HCT116 (cell line): ENCODE results near the gene PLGRKT. TPM values are rescaled to one million over a fixed set of nuclear protein-coding genes. Genes with fewer than 3 reads are reported as not detected.

Source experiments
- ATAC-seq: fragments of 200-7000 bp; cut with Tn5 transposase; 2 replicates; pipeline ENCODE4 v1.9.1; 2020; ENCODE audit warnings: mild to moderate bottlenecking, moderate library complexity
- BruUV-seq: library from RNA; stranded (reverse); fragments of 400-500 nt; replicated peaks from 2 replicates; lab custom pipeline; 2021; lab: Mats Ljungman, UMichigan
- CTCF ChIA-PET: fragments of 300-600 bp; sonication (Branson Sonifier 250); formaldehyde crosslinking; loops from one replicate; lab custom pipeline; 2021; ENCODE audit warnings: antibody characterized with exemption; lab: Charles Lee
- POLR2A ChIA-PET: fragments of 300-600, 350-600 bp; sonication (Branson Sonifier 250); formaldehyde crosslinking; loops from one replicate; lab custom pipeline; 2021; ENCODE audit warnings: antibody characterized with exemption; lab: Charles Lee
- RAD21 ChIA-PET, 2 experiments: fragments of 300-600 bp; sonication (Branson Sonifier 250); formaldehyde crosslinking; loops; one replicate each; lab custom pipeline; 2023; ENCODE audit warnings: low total read pairs in 2 of 2; ENCODE audit not compliant: uncharacterized antibody in 2 of 2, unreplicated experiment in 2 of 2, low non-redundant PET in 1 of 2; lab: Charles Lee
- DNase-seq: peaks from one replicate; pipeline ENCODE4 v3.0.0-alpha.2; 2010; ENCODE audit warnings: low read depth, low spot score
- H2AFZ ChIP-seq: fragments of 200-600 bp; shearing (Covaris generic), sonication (generic); 2 replicates; pipeline ENCODE4 v1.6.1; 2017; ENCODE audit warnings: low read depth, mixed run types, mixed read lengths, antibody characterized with exemption, low read length; ENCODE audit not compliant: poor library complexity, severe bottlenecking
- H3K27ac ChIP-seq: 2 replicates; pipeline ENCODE4 v1.5.1; 2012; ENCODE audit warnings: low read depth, low read length
- H3K27me3 ChIP-seq: fragments of 200-600 bp; sonication (generic); 2 replicates; pipeline ENCODE4 v1.6.1; 2016; ENCODE audit warnings: mixed run types, low read length, mixed read lengths; ENCODE audit not compliant: insufficient read depth
- H3K36me3 ChIP-seq, 2 experiments: fragments of 200-500 bp in 1 of 2; fragments of 200-600 bp in 1 of 2; sonication (Bioruptor generic) in 1 of 2; sonication (generic) in 1 of 2; 2 replicates each; pipeline versions ENCODE4 v1.5.1 to v1.6.1; 2014 to 2016; ENCODE audit warnings: low read length in 2 of 2, inconsistent platforms in 1 of 2, mixed read lengths in 1 of 2, mixed run types in 1 of 2; ENCODE audit not compliant: insufficient read depth in 2 of 2, control insufficient read depth in 1 of 2
- H3K4me1 ChIP-seq, 2 experiments: fragments of 200-600 bp in 1 of 2; sonication (generic) in 1 of 2; 2 replicates each; pipeline versions ENCODE4 v1.5.1 to v1.6.1; 2012 to 2017; ENCODE audit warnings: low read length in 2 of 2, inconsistent platforms in 1 of 2, mild to moderate bottlenecking in 1 of 2, mixed read lengths in 1 of 2, mixed run types in 1 of 2, moderate library complexity in 1 of 2; ENCODE audit not compliant: insufficient read depth in 2 of 2, control insufficient read depth in 1 of 2
- H3K4me2 ChIP-seq: fragments of 200-600 bp; sonication (generic); 2 replicates; pipeline ENCODE4 v1.6.1; 2017; ENCODE audit warnings: mixed run types, low read length, mixed read lengths
- H3K4me3 ChIP-seq, 2 experiments: fragments of 200-600 bp in 1 of 2; sonication (generic) in 1 of 2; replicated peaks in 1 of 2; 2 replicates each; pipeline ENCODE4 v1.5.1; 2011 to 2016; ENCODE audit warnings: low read length in 2 of 2, control low read depth in 1 of 2, low read depth in 1 of 2, mild to moderate bottlenecking in 1 of 2, mixed read lengths in 1 of 2, mixed run types in 1 of 2
- H3K79me2 ChIP-seq: fragments of 200-600 bp; sonication (generic); 2 replicates; pipeline ENCODE4 v1.6.1; 2017; ENCODE audit warnings: mild to moderate bottlenecking, mixed run types, low read length, moderate library complexity, mixed read lengths; ENCODE audit not compliant: insufficient read depth
- H3K9ac ChIP-seq: fragments of 200-600 bp; sonication (generic); 2 replicates; pipeline ENCODE4 v1.6.1; 2016; ENCODE audit warnings: low read length, mixed read lengths
- H3K9me2 ChIP-seq: fragments of 200-600 bp; sonication (generic), shearing (Covaris generic); 2 replicates; pipeline ENCODE4 v1.6.1; 2017; ENCODE audit warnings: mixed run types, mild to moderate bottlenecking, moderate library complexity; ENCODE audit not compliant: insufficient read depth
- H3K9me3 ChIP-seq, 2 experiments: fragments of 200-500 bp in 1 of 2; fragments of 200-600 bp in 1 of 2; sonication (Bioruptor generic) in 1 of 2; sonication (generic) in 1 of 2; 2 replicates each; pipeline ENCODE4 v1.6.1; 2014 to 2017; ENCODE audit warnings: low read length in 2 of 2, mixed read lengths in 2 of 2, inconsistent platforms in 1 of 2, low read depth in 1 of 2, mild to moderate bottlenecking in 1 of 2, mixed run types in 1 of 2, moderate library complexity in 1 of 2; ENCODE audit not compliant: control insufficient read depth in 1 of 2, insufficient read depth in 1 of 2
- H4K20me1 ChIP-seq: fragments of 200-600 bp; sonication (generic), shearing (Covaris generic); 2 replicates; pipeline ENCODE4 v1.6.1; 2017; ENCODE audit warnings: mixed run types, mild to moderate bottlenecking, moderate library complexity; ENCODE audit not compliant: insufficient read depth
- EZH2 ChIP-seq: fragments of 200-600 bp; sonication (generic); IDR thresholded peaks from 2 replicates; pipeline ENCODE4 v1.6.1; 2017; ENCODE audit warnings: antibody characterized with exemption, mixed run types
- JUND ChIP-seq: IDR thresholded peaks from 2 replicates; pipeline ENCODE4 v1.6.1; 2012
- POLR2A ChIP-seq: IDR thresholded peaks from 2 replicates; pipeline ENCODE4 v1.7.0; 2011; ENCODE audit warnings: borderline replicate concordance; ENCODE audit not compliant: insufficient read depth, insufficient read length; ENCODE audit errors: extremely low read depth
- SIN3A ChIP-seq: IDR thresholded peaks from 2 replicates; pipeline ENCODE4 v1.6.1; 2012; ENCODE audit warnings: low read depth
- SP1 ChIP-seq: IDR thresholded peaks from 2 replicates; pipeline ENCODE4 v1.6.1; 2012; ENCODE audit warnings: low read depth
- TCF7L2 ChIP-seq: IDR thresholded peaks from 2 replicates; pipeline ENCODE4 v1.7.0; 2011; ENCODE audit warnings: borderline replicate concordance, inconsistent platforms; ENCODE audit not compliant: insufficient read depth, insufficient read length; ENCODE audit errors: extremely low read depth
- intact Hi-C: fragments of 100-400 bp; cut with micrococcal nuclease; formaldehyde crosslinking; loops from 2 replicates; pipeline ENCODE4 v1.10.0; 2022
- total RNA-seq: library from RNA; stranded (reverse); gene quantifications from one replicate; pipeline ENCODE4 v1.2.1, GENCODE V29; 2021; ENCODE audit not compliant: unreplicated experiment
- TF ChIP-seq, protein P1 (sequence below): IDR thresholded peaks from 2 replicates; pipeline ENCODE4 v1.6.1; 2011; ENCODE audit warnings: mild to moderate bottlenecking, low read length, moderate library complexity; ENCODE audit not compliant: insufficient replicate concordance; ENCODE audit errors: extremely low read depth

PLGRKT gene
- total RNA-seq, 1 experiment from 2014 or later, result 23.8 TPM

DNA sequence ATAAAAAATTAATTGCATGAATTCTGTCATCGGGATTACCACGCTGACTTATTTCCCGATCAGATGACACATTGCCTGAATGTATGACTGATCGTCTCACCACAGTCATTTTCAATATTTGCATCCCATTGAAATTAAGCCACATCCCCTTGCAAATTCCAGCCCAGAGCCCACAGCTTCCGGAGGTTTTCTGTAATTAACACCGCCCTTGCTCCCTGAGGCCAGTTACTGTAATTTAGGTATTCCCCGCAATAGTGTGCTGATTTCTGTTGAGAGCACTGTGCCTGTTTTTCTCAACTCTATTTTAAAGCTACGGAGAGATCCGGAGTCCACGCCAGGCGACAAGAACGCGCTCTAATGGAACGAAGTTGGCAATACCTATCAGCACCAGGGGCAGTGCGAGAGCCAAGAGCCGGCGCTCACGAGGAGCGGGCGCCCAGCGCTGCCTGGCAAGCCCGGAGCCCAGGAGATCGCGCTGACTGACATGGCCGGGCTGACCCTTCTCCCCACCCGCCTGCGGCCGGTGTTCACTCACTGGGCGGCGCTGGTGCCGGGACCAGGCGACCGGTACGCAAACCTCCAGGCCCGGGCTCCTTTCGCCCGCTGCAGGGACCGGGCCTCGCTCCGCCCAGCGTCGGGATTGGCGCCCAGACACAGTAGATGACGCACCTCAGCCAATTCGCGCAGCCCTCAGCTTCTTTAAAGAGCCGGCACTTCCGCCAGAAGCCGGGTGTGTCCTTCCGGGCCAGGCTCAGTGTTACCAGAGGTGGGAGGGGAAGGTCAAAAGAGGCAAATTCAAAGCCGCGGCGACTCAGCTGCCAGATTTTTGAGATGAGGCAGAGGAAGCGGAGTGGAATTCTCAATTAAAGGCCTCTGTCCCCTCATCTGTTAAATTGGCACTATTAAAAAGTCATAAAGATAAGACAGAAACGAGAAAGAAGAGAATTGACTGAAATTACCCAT lies at the start of gene PLGRKT (continued):
- TF ChIP-seq EZH2, result no peak
- peak; percentile 89 for TF ChIP-seq SIN3A
- TF ChIP-seq, protein P1, sequence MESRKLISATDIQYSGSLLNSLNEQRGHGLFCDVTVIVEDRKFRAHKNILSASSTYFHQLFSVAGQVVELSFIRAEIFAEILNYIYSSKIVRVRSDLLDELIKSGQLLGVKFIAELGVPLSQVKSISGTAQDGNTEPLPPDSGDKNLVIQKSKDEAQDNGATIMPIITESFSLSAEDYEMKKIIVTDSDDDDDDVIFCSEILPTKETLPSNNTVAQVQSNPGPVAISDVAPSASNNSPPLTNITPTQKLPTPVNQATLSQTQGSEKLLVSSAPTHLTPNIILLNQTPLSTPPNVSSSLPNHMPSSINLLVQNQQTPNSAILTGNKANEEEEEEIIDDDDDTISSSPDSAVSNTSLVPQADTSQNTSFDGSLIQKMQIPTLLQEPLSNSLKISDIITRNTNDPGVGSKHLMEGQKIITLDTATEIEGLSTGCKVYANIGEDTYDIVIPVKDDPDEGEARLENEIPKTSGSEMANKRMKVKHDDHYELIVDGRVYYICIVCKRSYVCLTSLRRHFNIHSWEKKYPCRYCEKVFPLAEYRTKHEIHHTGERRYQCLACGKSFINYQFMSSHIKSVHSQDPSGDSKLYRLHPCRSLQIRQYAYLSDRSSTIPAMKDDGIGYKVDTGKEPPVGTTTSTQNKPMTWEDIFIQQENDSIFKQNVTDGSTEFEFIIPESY, result no peak
- no peak; the same call in 1 of the 2 replicates for TF ChIP-seq JUND
- TF ChIP-seq SP1, result peak; percentile 83

DNA sequence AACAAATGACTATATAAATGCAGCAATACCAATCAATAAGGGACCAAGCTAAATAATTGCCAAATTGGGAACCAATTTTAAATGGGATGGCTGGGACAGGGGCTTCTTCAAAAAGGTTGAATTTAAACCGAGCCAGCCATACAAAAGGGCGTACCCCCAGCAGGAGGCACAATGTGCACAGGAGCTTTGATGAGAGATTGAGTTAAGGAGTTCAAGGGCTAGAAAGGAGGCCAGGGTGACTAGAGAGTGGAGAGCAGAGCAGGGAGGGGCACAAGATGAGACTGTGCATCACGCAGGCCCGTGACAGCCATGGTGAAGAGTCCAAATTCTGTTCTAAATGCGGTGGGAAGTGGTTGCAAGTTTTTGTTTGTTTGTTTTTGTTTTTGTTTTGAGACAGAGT lies 49.3 kb upstream of the PLGRKT start:
- H3K4me3 ChIP-seq, result no peak overlapping the region
- H3K9me3 ChIP-seq, result no peaks in the 10 kb centered on the region
- RAD21 ChIA-PET, result no interaction called here
- POLR2A ChIA-PET, result no interaction called here
- no peak overlapping the region for H2AFZ ChIP-seq
- no peak for DNase-seq
- no peak for ATAC-seq
- H3K4me1 ChIP-seq, result no peaks in the 10 kb centered on the region
- TF ChIP-seq EZH2 (no peak), POLR2A (no peak), TCF7L2 (no peak)
- CTCF ChIA-PET, result no interaction called here
- H3K27me3 ChIP-seq, result no peaks in the 10 kb centered on the region
- no peaks in the 10 kb centered on the region for H3K9me2 ChIP-seq
- no peaks in the 10 kb centered on the region for H3K36me3 ChIP-seq
- no peak overlapping the region for H3K27ac ChIP-seq
- intact Hi-C loops, result no loop called here
- no TSS peak for BruUV-seq
- H4K20me1 ChIP-seq, result no peaks in the 10 kb centered on the region
- H3K79me2 ChIP-seq, result no peaks in the 10 kb centered on the region
- no peak overlapping the region for H3K9ac ChIP-seq
- no peak overlapping the region for H3K4me2 ChIP-seq
